AG09309 (cell line): ENCODE measurements around the gene DNAJC6.
"Not testable (repeated sequence)": the region's sequence is repeated elsewhere in the genome, so short reads cannot be mapped to it uniquely, and the experiment has no call there.

Source experiments
- DNase-seq: peaks from one replicate; pipeline ENCODE4 v3.0.0-alpha.2; 2010; ENCODE audit warnings: low read depth
- H3K4me3 ChIP-seq: 2 replicates; pipeline ENCODE4 v1.5.1; 2011; ENCODE audit warnings: mild to moderate bottlenecking, low read depth, low read length, moderate library complexity; ENCODE audit not compliant: control insufficient read depth
- CTCF ChIP-seq: IDR thresholded peaks from 2 replicates; pipeline ENCODE4 v1.5.1; 2011; ENCODE audit warnings: mild to moderate bottlenecking, low read depth, low read length, inconsistent platforms; ENCODE audit not compliant: insufficient read depth, control insufficient read depth; ENCODE audit errors: missing control alignments

The DNAJC6 gene

GRCh38 chr1:65277605-65278347 lies 31.6 kb upstream of the DNAJC6 start:
- H3K4me3 ChIP-seq, result no peak overlapping the region
- no peak for TF ChIP-seq CTCF
- DNase-seq, result no peak

- TF ChIP-seq CTCF, result no peak
- no peak overlapping the region for H3K4me3 ChIP-seq
- no peak for DNase-seq
Observed at GRCh38 chr1:65278376-65279069, 30.8 kb upstream of the DNAJC6 start.

- TF ChIP-seq CTCF, result no peak
- DNase-seq, result no peak
- no peak overlapping the region for H3K4me3 ChIP-seq
Observed at GRCh38 chr1:65279070-65279779, 30.1 kb upstream of the DNAJC6 start.

- no peak for DNase-seq
- no peak for TF ChIP-seq CTCF
- H3K4me3 ChIP-seq, result no peak overlapping the region
Observed at GRCh38 chr1:65281846-65282245, 27.5 kb upstream of the DNAJC6 start.

GRCh38 chr1:65284229-65284628 lies 25.1 kb upstream of the DNAJC6 start:
- H3K4me3 ChIP-seq, result no peak overlapping the region
- TF ChIP-seq CTCF, result no peak
- DNase-seq, result no peak

- H3K4me3 ChIP-seq, result no peak overlapping the region
- DNase-seq, result no peak
- TF ChIP-seq CTCF, result no peak
Observed at GRCh38 chr1:65289449-65289848, 19.9 kb upstream of the DNAJC6 start.

- not testable (repeated sequence) for DNase-seq, H3K4me3 ChIP-seq
Observed at GRCh38 chr1:65291818-65292217, 17.5 kb upstream of the DNAJC6 start.
